GM23338 (cell line): ENCODE measurements around the gene GCK. TPM values are rescaled to one million over a fixed set of nuclear protein-coding genes. Genes with fewer than 3 reads are reported as not detected.

Experiments used
- ATAC-seq: fragments of 200-7000 bp; cut with Tn5 transposase; 3 replicates; pipeline ENCODE4 v1.9.1; 2020
- DNase-seq: peaks from one replicate; pipeline ENCODE4 v3.0.0-alpha.2; 2015; ENCODE audit warnings: low spot score
- H2AFZ ChIP-seq: fragments of 200-600 bp; sonication (generic); 2 replicates; pipeline ENCODE4 v1.8.0; 2016; ENCODE audit warnings: antibody characterized with exemption, mild to moderate bottlenecking, moderate library complexity
- H3F3A ChIP-seq: fragments of 200-600 bp; sonication (generic); replicated peaks from 2 replicates; pipeline ENCODE4 v1.8.0; 2017; ENCODE audit warnings: antibody characterized with exemption, mixed run types, low read depth
- H3K27ac ChIP-seq: fragments of 200-600 bp; sonication (generic); 2 replicates; pipeline ENCODE4 v1.6.1; 2016; ENCODE audit warnings: low read depth
- H3K27me3 ChIP-seq: fragments of 200-600 bp; sonication (generic); 2 replicates; pipeline ENCODE4 v1.8.0; 2016; ENCODE audit warnings: mild to moderate bottlenecking, mixed run types, moderate library complexity; ENCODE audit not compliant: insufficient read depth
- H3K36me3 ChIP-seq: fragments of 200-600 bp; sonication (generic); 2 replicates; pipeline ENCODE4 v1.8.0; 2016; ENCODE audit warnings: mild to moderate bottlenecking; ENCODE audit not compliant: insufficient read depth
- H3K4me1 ChIP-seq: fragments of 200-600 bp; sonication (generic); 2 replicates; pipeline ENCODE4 v1.8.0; 2016; ENCODE audit warnings: mild to moderate bottlenecking, moderate library complexity; ENCODE audit not compliant: insufficient read depth
- H3K4me2 ChIP-seq: fragments of 200-600 bp; sonication (generic); 2 replicates; pipeline ENCODE4 v1.7.1; 2017; ENCODE audit warnings: mixed run types
- H3K4me3 ChIP-seq: fragments of 200-600 bp; sonication (generic); 2 replicates; pipeline ENCODE4 v1.6.1; 2016; ENCODE audit warnings: mixed run types
- H3K79me2 ChIP-seq: fragments of 200-600 bp; sonication (generic); replicated peaks from 2 replicates; pipeline ENCODE4 v1.8.0; 2017; ENCODE audit warnings: mild to moderate bottlenecking; ENCODE audit not compliant: insufficient read depth
- H3K9me2 ChIP-seq: fragments of 200-600 bp; sonication (generic); 2 replicates; pipeline ENCODE4 v1.8.0; 2017; ENCODE audit not compliant: insufficient read depth
- H4K20me1 ChIP-seq: fragments of 200-600 bp; sonication (generic); replicated peaks from 2 replicates; pipeline ENCODE4 v1.8.0; 2017; ENCODE audit warnings: mild to moderate bottlenecking; ENCODE audit not compliant: insufficient read depth
- H3K27ac Mint-ChIP-seq: 2 replicates; pipeline ENCODE4 v1.8.0; 2020; ENCODE audit warnings: inconsistent platforms, mild to moderate bottlenecking, moderate library complexity, mixed read lengths
- H3K27me3 Mint-ChIP-seq: 3 replicates; pipeline ENCODE4 v1.8.0; 2022; ENCODE audit warnings: low read depth, mild to moderate bottlenecking, moderate library complexity, mixed read lengths, inconsistent platforms; ENCODE audit not compliant: insufficient read depth, poor library complexity
- H3K36me3 Mint-ChIP-seq: 3 replicates; pipeline ENCODE4 v1.8.0; 2021; ENCODE audit warnings: low read depth, mild to moderate bottlenecking, inconsistent platforms, moderate library complexity, mixed read lengths
- H3K4me1 Mint-ChIP-seq: 3 replicates; pipeline ENCODE4 v1.8.0; 2020; ENCODE audit warnings: mild to moderate bottlenecking, inconsistent platforms, mixed read lengths
- H3K4me3 Mint-ChIP-seq: 3 replicates; pipeline ENCODE4 v1.8.0; 2021; ENCODE audit warnings: moderate library complexity, mild to moderate bottlenecking, inconsistent platforms, mixed read lengths
- H3K9me3 Mint-ChIP-seq: 3 replicates; pipeline ENCODE4 v1.8.0; 2020; ENCODE audit warnings: moderate library complexity, mild to moderate bottlenecking, inconsistent platforms, mixed read lengths
- CREB1 ChIP-seq: fragments of 250-450 bp; sonication (Bioruptor Pico); IDR thresholded peaks from 2 replicates; pipeline ENCODE4 v1.5.0; 2020; ENCODE audit warnings: low read depth, mild to moderate bottlenecking, moderate library complexity
- EZH2 ChIP-seq: fragments of 200-600 bp; sonication (generic); IDR thresholded peaks from one replicate; pipeline ENCODE4 v1.8.0; 2017; ENCODE audit warnings: antibody characterized with exemption, mild to moderate bottlenecking, low read depth; ENCODE audit not compliant: unreplicated experiment
- EZH2phosphoT487 ChIP-seq: fragments of 200-600 bp; sonication (generic); IDR thresholded peaks from one replicate; pipeline ENCODE4 v1.8.1; 2018; ENCODE audit warnings: antibody characterized with exemption; ENCODE audit not compliant: unreplicated experiment
- JUNB ChIP-seq: IDR thresholded peaks from one replicate; pipeline ENCODE4 v1.6.1; 2016; ENCODE audit warnings: antibody characterized with exemption; ENCODE audit not compliant: unreplicated experiment
- NANOG ChIP-seq: IDR thresholded peaks from 2 replicates; pipeline ENCODE4 v1.6.1; 2016; ENCODE audit warnings: antibody characterized with exemption, borderline replicate concordance
- POLR2AphosphoS5 ChIP-seq: IDR thresholded peaks from 2 replicates; pipeline ENCODE4 v1.6.1; 2016; ENCODE audit warnings: antibody characterized with exemption, low read depth
- STAT1 ChIP-seq: IDR thresholded peaks from one replicate; pipeline ENCODE4 v1.6.1; 2016; ENCODE audit warnings: antibody characterized with exemption; ENCODE audit not compliant: unreplicated experiment
- ZNF114 ChIP-seq: fragments of 250-450 bp; sonication (Bioruptor Pico); IDR thresholded peaks from 2 replicates; pipeline ENCODE4 v1.5.0; 2020; ENCODE audit warnings: mild to moderate bottlenecking, moderate library complexity
- ZNF331 ChIP-seq: fragments of 250-450 bp; sonication (Bioruptor Pico); IDR thresholded peaks from 2 replicates; pipeline ENCODE4 v1.5.0; 2020; ENCODE audit warnings: low read depth, mild to moderate bottlenecking, moderate library complexity
- polyA plus RNA-seq: library from polyadenylated mRNA; unstranded; fragments of >200 nt; fragmentation: Nextera tagmentation; extraction: Ambion mirVana; gene quantifications from 2 replicates; pipeline ENCODE4 v1.2.1, GENCODE V29; 2016
- total RNA-seq: library from RNA; depleted of rRNA; stranded (reverse); fragments of >200 nt; shearing (Covaris generic); gene quantifications from 2 replicates; pipeline ENCODE4 v1.2.3, GENCODE V29; 2014
- TF ChIP-seq, protein P1 (sequence below), 2 experiments: fragments of 200-600 bp in 1 of 2; sonication (generic) in 1 of 2; conservative IDR thresholded peaks; 2 replicates each; pipeline versions ENCODE4 v1.5.1 to v1.6.1; 2016 to 2017; ENCODE audit warnings: antibody characterized with exemption in 2 of 2, low read depth in 2 of 2, mild to moderate bottlenecking in 2 of 2, moderate library complexity in 1 of 2
- TF ChIP-seq, protein P2 (sequence below): fragments of 250-450 bp; sonication (Bioruptor Pico); IDR thresholded peaks from 2 replicates; pipeline ENCODE4 v1.5.0; 2020; ENCODE audit warnings: mild to moderate bottlenecking, moderate library complexity
- TF ChIP-seq, protein P3 (sequence below): IDR thresholded peaks from 2 replicates; pipeline ENCODE4 v1.6.1; 2016; ENCODE audit warnings: antibody characterized with exemption
- TF ChIP-seq, protein P4 (sequence below): IDR thresholded peaks from one replicate; pipeline ENCODE4 v1.6.1; 2018; ENCODE audit warnings: antibody characterized with exemption; ENCODE audit not compliant: unreplicated experiment

Gene GCK
- total and polyA plus RNA-seq, 2 experiments from 2014 or later: 6.1 to 7.3 TPM

DNA sequence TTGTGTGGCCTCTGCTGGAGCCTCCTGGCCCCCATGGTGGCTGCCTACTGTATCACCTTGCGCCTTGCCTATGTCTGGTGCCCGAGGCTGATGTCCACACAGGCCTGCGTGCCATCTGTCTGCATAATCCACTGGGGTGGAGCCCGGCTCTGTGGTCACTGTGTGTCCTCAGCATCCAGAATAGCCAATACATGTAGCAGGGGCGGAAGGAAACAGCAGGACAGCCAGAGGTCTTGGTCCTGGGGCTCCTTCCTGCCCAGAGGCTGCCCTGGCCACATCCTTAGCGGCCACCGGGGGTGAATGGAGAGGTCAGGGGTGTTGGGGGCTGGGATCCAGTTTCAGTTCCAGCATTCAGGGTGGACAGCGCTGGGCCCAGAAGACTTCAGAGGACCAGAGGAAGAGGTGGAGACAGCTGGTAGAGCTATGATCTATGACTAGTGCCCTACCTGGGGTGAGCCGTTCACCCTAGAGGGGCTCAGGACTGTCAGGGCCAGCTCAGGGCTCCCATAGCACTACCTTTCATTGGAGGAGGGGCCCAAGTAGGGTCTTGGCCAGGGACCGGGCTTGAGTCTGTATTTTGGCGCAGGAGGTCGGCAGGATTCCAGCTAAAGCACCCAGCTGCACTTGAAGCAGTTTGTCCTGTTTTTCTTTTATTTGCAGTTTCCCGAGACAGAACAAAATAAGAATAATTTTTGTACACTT, 27.4 kb upstream of the GCK start:
- Histone ChIP-seq H3K4me3 (no peak overlapping the region), H3F3A (no peaks in the 10 kb centered on the region), H3K9me2 (no peaks in the 10 kb centered on the region), H3K79me2 (no peaks in the 10 kb centered on the region), H3K36me3 (no peaks in the 10 kb centered on the region), H2AFZ (no peak overlapping the region), H3K4me1 (peaks cover 13% of the 10 kb centered on the region), H3K27ac (no peak overlapping the region), H3K4me2 (no peak overlapping the region), H3K27me3 (no peaks in the 10 kb centered on the region), H4K20me1 (0 out of 2 replicates have a peak, but pooled peaks cover 3% of the 10 kb centered on the region)
- Mint-ChIP-seq H3K36me3 (peaks cover 9% of the 10 kb centered on the region; the same call in 2 of the 3 replicates), H3K4me3 (no peak overlapping the region), H3K27ac (peak overlapping the region; percentile 60; the same call in 1 of the 2 replicates), H3K9me3 (no peaks in the 10 kb centered on the region), H3K4me1 (peaks cover 40% of the 10 kb centered on the region), H3K27me3 (peaks cover 4% of the 10 kb centered on the region)
- ATAC-seq: no peak
- TF ChIP-seq, protein P1, sequence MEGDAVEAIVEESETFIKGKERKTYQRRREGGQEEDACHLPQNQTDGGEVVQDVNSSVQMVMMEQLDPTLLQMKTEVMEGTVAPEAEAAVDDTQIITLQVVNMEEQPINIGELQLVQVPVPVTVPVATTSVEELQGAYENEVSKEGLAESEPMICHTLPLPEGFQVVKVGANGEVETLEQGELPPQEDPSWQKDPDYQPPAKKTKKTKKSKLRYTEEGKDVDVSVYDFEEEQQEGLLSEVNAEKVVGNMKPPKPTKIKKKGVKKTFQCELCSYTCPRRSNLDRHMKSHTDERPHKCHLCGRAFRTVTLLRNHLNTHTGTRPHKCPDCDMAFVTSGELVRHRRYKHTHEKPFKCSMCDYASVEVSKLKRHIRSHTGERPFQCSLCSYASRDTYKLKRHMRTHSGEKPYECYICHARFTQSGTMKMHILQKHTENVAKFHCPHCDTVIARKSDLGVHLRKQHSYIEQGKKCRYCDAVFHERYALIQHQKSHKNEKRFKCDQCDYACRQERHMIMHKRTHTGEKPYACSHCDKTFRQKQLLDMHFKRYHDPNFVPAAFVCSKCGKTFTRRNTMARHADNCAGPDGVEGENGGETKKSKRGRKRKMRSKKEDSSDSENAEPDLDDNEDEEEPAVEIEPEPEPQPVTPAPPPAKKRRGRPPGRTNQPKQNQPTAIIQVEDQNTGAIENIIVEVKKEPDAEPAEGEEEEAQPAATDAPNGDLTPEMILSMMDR (conservative IDR thresholded peaks at IDR 0.05; ENCODE audit: low read depth in 2 of 2): no peak
- TF ChIP-seq, protein P2, sequence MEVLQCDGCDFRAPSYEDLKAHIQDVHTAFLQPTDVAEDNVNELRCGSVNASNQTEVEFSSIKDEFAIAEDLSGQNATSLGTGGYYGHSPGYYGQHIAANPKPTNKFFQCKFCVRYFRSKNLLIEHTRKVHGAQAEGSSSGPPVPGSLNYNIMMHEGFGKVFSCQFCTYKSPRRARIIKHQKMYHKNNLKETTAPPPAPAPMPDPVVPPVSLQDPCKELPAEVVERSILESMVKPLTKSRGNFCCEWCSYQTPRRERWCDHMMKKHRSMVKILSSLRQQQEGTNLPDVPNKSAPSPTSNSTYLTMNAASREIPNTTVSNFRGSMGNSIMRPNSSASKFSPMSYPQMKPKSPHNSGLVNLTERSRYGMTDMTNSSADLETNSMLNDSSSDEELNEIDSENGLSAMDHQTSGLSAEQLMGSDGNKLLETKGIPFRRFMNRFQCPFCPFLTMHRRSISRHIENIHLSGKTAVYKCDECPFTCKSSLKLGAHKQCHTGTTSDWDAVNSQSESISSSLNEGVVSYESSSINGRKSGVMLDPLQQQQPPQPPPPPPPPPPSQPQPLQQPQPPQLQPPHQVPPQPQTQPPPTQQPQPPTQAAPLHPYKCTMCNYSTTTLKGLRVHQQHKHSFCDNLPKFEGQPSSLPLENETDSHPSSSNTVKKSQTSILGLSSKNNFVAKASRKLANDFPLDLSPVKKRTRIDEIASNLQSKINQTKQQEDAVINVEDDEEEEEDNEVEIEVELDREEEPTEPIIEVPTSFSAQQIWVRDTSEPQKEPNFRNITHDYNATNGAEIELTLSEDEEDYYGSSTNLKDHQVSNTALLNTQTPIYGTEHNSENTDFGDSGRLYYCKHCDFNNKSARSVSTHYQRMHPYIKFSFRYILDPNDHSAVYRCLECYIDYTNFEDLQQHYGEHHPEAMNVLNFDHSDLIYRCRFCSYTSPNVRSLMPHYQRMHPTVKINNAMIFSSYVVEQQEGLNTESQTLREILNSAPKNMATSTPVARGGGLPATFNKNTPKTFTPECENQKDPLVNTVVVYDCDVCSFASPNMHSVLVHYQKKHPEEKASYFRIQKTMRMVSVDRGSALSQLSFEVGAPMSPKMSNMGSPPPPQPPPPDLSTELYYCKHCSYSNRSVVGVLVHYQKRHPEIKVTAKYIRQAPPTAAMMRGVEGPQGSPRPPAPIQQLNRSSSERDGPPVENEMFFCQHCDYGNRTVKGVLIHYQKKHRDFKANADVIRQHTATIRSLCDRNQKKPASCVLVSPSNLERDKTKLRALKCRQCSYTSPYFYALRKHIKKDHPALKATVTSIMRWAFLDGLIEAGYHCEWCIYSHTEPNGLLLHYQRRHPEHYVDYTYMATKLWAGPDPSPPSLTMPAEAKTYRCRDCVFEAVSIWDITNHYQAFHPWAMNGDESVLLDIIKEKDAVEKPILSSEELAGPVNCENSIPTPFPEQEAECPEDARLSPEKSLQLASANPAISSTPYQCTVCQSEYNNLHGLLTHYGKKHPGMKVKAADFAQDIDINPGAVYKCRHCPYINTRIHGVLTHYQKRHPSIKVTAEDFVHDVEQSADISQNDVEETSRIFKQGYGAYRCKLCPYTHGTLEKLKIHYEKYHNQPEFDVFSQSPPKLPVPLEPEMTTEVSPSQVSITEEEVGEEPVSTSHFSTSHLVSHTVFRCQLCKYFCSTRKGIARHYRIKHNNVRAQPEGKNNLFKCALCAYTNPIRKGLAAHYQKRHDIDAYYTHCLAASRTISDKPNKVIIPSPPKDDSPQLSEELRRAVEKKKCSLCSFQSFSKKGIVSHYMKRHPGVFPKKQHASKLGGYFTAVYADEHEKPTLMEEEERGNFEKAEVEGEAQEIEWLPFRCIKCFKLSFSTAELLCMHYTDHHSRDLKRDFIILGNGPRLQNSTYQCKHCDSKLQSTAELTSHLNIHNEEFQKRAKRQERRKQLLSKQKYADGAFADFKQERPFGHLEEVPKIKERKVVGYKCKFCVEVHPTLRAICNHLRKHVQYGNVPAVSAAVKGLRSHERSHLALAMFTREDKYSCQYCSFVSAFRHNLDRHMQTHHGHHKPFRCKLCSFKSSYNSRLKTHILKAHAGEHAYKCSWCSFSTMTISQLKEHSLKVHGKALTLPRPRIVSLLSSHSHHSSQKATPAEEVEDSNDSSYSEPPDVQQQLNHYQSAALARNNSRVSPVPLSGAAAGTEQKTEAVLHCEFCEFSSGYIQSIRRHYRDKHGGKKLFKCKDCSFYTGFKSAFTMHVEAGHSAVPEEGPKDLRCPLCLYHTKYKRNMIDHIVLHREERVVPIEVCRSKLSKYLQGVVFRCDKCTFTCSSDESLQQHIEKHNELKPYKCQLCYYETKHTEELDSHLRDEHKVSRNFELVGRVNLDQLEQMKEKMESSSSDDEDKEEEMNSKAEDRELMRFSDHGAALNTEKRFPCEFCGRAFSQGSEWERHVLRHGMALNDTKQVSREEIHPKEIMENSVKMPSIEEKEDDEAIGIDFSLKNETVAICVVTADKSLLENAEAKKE (CRISPR knock-in tag): no peak
- TF ChIP-seq POLR2AphosphoS5 (no peak), STAT1 (no peak), ZNF331 (CRISPR knock-in tag) (no peak), CREB1 (CRISPR knock-in tag) (no peak), EZH2phosphoT487 (no peak), JUNB (no peak), EZH2 (no peak), NANOG (no peak), ZNF114 (CRISPR knock-in tag) (no peak)
- TF ChIP-seq, protein P3, sequence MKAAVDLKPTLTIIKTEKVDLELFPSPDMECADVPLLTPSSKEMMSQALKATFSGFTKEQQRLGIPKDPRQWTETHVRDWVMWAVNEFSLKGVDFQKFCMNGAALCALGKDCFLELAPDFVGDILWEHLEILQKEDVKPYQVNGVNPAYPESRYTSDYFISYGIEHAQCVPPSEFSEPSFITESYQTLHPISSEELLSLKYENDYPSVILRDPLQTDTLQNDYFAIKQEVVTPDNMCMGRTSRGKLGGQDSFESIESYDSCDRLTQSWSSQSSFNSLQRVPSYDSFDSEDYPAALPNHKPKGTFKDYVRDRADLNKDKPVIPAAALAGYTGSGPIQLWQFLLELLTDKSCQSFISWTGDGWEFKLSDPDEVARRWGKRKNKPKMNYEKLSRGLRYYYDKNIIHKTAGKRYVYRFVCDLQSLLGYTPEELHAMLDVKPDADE: no peak
- TF ChIP-seq, protein P4, sequence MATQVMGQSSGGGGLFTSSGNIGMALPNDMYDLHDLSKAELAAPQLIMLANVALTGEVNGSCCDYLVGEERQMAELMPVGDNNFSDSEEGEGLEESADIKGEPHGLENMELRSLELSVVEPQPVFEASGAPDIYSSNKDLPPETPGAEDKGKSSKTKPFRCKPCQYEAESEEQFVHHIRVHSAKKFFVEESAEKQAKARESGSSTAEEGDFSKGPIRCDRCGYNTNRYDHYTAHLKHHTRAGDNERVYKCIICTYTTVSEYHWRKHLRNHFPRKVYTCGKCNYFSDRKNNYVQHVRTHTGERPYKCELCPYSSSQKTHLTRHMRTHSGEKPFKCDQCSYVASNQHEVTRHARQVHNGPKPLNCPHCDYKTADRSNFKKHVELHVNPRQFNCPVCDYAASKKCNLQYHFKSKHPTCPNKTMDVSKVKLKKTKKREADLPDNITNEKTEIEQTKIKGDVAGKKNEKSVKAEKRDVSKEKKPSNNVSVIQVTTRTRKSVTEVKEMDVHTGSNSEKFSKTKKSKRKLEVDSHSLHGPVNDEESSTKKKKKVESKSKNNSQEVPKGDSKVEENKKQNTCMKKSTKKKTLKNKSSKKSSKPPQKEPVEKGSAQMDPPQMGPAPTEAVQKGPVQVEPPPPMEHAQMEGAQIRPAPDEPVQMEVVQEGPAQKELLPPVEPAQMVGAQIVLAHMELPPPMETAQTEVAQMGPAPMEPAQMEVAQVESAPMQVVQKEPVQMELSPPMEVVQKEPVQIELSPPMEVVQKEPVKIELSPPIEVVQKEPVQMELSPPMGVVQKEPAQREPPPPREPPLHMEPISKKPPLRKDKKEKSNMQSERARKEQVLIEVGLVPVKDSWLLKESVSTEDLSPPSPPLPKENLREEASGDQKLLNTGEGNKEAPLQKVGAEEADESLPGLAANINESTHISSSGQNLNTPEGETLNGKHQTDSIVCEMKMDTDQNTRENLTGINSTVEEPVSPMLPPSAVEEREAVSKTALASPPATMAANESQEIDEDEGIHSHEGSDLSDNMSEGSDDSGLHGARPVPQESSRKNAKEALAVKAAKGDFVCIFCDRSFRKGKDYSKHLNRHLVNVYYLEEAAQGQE: no peak
- DNase-seq: no peak
